GM19043 (cell line): ENCODE results near the gene RRAD.
"Not testable (repeated sequence)": the region's sequence is repeated elsewhere in the genome, so short reads cannot be mapped to it uniquely, and the experiment has no call there.

Experiments used
- ATAC-seq: cut with Tn5 transposase; IDR thresholded peaks from one replicate; pipeline ENCODE4 v1.9.1; 2021; ENCODE audit warnings: low read depth; ENCODE audit not compliant: unreplicated experiment

Gene RRAD

GRCh38 chr16:66952430-66953110 is 27.2 kb upstream of the RRAD start:
- ATAC-seq = no peak

- ATAC-seq = no peak
These were observed 25.8 kb upstream of the RRAD start for GRCh38 chr16:66950971-66951790.

GRCh38 chr16:66950437-66950836 is 25.1 kb upstream of the RRAD start:
- no peak for ATAC-seq

DNA sequence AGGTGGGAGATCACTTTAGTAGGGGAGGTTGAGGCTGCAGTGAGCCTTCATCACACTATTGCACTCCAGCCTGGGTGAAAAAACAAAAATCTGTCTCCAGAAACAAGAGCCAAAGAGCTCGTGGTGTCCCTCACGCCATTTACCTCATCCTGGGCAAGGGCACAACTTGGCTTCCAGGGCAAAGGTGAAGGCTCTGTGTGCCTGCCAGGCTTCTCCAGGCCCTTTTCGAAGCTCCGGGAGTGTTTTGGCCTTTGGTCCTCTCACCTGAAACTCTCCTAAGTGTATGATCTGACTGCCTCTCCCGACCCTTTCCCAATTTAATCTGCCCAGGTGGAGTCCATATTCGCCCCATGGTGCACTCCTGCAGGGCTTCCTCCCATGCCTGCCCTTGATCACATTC is 24.1 kb upstream of the RRAD start:
- no peak for ATAC-seq

DNA sequence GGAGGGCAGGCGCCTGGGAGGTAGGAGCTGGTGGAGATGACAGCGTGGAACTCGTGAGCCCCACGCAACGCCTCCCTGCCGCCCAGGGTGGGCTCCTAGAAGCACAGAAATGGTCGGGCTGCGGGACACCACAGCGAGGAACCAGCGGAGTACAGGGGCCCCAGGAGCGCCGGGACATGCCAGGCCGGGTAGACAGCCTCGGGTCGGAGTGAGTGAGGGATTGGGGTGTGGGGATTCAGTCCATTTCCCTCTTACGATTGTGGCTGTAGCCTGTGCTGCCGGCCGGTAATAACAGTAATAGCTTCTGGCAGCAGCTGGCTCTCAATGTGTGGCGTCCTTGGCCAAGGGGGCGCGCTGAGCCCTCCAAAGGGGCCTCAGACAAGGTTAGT is 23.5 kb upstream of the RRAD start:
- ATAC-seq = no peak

- ATAC-seq = no peak
These were observed 22.9 kb upstream of the RRAD start for GRCh38 chr16:66948134-66948836.

DNA sequence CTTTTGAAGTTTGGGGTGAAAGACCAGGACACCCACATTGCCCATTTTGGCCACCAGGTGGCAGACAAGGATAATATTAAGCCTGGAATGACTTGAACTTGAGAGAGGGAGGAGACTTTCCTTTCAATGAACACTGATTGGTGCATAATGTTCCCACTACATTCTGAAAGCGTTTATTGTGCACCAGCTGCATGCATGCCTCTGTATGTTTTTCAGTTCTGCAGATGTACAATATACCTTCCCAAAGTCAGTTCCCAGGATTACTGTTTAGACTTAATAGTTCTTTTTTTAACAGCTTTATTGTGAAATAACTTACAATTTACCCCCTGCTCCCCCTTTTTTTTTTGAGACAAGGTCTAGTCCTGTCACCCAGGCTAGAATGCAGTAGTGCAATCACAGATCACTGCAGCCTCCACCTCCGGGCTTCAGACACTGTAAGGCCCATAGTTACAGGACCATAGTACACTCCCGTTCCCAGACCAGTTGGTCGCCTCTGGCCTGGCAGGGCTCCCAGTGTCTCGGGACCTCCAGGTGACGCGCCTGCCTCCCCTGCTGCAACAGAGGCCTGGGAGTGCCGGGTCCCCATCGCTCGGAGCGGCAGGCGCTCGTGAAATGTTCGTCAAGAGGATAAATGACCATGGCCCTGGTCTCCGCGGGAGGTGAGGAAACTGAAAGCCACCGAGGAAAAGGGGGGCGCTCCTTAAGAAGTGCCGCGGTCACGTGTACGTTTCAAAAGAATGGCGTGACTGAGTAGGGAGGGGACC is 22.1 kb upstream of the RRAD start:
- peak; percentile 65 for ATAC-seq

- no peak for ATAC-seq
These were observed 21.6 kb upstream of the RRAD start for GRCh38 chr16:66946974-66947301.

DNA sequence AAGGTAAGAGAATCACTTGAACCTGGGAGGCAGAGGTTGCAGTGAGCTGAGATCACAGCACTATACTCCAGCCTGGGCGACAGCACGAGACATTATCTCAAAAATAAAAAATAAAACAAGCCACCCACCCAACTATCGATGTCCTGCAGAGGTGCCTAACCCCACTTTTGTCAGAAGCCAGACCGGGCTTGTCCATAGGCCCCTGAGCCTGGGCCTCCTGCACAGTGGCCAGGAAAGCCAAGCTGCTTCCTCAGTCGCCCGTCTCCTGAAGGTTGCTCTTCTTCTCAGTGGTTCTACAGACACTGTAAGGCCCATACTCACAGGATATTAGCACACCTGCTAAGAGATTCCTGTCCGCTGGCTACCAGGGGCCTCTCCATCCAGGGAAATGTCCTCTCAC is 21.2 kb upstream of the RRAD start:
- ATAC-seq = no peak

GRCh38 chr16:66945939-66946338 is 20.6 kb upstream of the RRAD start:
- ATAC-seq = no peak

GRCh38 chr16:66944971-66945370 is 19.6 kb upstream of the RRAD start:
- not testable (repeated sequence) for ATAC-seq

GRCh38 chr16:66944054-66944441 is 18.7 kb upstream of the RRAD start:
- no peak for ATAC-seq

DNA sequence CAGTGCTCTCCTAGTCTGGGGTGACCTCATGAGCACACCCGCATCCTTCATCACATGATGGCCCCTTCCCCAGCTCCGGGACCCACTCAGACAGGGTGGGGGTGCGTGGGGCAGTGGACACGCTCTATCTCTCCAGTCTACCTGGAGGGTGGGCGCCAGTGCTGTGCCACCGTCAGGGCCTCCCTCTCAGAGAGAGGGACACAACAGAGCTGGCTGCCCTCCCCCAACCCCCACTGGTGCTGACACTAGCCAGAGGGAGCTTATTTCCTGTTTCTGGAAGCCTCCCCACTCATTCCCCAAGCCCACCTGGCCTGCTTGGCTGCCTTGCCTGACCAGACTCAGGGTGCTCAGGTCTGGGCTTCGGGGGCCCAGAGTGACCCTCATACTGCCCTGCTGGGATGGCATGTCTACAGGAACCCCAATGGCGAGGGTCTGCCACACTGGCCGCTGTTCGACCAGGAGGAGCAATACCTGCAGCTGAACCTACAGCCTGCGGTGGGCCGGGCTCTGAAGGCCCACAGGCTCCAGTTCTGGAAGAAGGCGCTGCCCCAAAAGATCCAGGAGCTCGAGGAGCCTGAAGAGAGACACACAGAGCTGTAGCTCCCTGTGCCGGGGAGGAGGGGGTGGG is 18.2 kb upstream of the RRAD start:
- no peak for ATAC-seq

GRCh38 chr16:66942981-66943380 is 17.6 kb upstream of the RRAD start:
- ATAC-seq = no peak

- no peak for ATAC-seq
These were observed 14.9 kb upstream of the RRAD start for GRCh38 chr16:66940236-66940635.

- ATAC-seq = no peak
These were observed 14.0 kb upstream of the RRAD start for GRCh38 chr16:66939366-66939765.

- no peak for ATAC-seq
These were observed 12.5 kb upstream of the RRAD start for GRCh38 chr16:66937725-66938337.

DNA sequence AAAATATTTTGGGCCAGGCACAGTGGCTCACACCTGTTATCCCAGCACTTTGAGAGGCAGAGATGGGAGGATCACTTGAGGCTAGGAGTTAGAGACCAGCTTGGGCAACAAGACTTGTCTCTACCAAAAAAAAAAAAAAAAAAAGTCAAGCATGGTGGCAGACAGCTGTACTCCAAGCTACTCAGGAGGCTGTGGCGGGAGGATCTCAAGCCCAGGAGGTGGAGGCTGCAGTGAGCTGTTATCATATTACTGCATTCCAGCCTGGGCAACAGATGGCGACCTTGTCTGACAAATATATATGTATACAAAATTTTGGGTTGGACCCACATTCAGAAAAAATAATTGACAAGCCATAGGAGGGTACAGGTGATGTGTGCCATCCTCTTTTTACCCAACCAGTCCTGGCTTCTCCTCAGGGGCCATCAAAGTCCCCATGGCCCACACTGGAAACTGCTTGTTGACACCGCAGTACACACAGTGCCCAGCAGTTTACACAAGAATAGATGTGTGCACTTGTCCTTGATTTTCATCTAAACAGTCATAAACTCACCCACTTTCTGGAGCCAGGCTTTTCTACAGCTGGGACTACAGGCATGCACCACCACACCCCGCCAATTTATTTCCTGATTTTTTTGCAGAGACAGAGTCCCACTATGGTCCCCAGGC is 11.7 kb upstream of the RRAD start:
- no peak for ATAC-seq

- ATAC-seq = no peak
These were observed 11.1 kb upstream of the RRAD start for GRCh38 chr16:66936462-66936861.
